SJCRH30 (cell line): ENCODE data around the gene FOXC1. TPM values are rescaled to one million over a fixed set of nuclear protein-coding genes. Genes with fewer than 3 reads are reported as not detected.

Source experiments
- DNase-seq, 2 experiments: peaks; one replicate each; pipeline ENCODE4 v3.0.0-alpha.2; 2015 to 2020
- H3K27ac ChIP-seq: fragments of 250-450 bp; sonication (Bioruptor Pico); 2 replicates; pipeline ENCODE4 v1.5.1; 2020; ENCODE audit warnings: mild to moderate bottlenecking, moderate library complexity
- H3K27me3 ChIP-seq: fragments of 250-450 bp; sonication (Bioruptor Pico); 2 replicates; pipeline ENCODE4 v1.5.1; 2020; ENCODE audit warnings: mild to moderate bottlenecking, moderate library complexity
- H3K36me3 ChIP-seq: fragments of 250-450 bp; sonication (Bioruptor Pico); 2 replicates; pipeline ENCODE4 v1.5.1; 2020; ENCODE audit warnings: mild to moderate bottlenecking, moderate library complexity
- H3K4me1 ChIP-seq: fragments of 250-450 bp; sonication (Bioruptor Pico); 2 replicates; pipeline ENCODE4 v1.5.1; 2020; ENCODE audit warnings: mild to moderate bottlenecking, moderate library complexity
- H3K4me3 ChIP-seq: fragments of 250-450 bp; sonication (Bioruptor Pico); 2 replicates; pipeline ENCODE4 v1.5.1; 2020; ENCODE audit warnings: mild to moderate bottlenecking, moderate library complexity
- H3K9me3 ChIP-seq: fragments of 250-450 bp; sonication (Bioruptor Pico); replicated peaks from 2 replicates; pipeline ENCODE4 v1.5.1; 2020; ENCODE audit warnings: mild to moderate bottlenecking, moderate library complexity
- total RNA-seq: library from RNA; depleted of rRNA; stranded (reverse); fragments of >200 nt; shearing (Covaris generic); gene quantifications from 2 replicates; pipeline ENCODE4 v1.2.3, GENCODE V29; 2014; rRNA removed

Gene FOXC1
- 7.2 TPM in 2 replicates for total RNA-seq

- peak; percentile 78 to 81 for DNase-seq
- peak within 1 kb of the TSS; percentile 84 for H3K4me3 ChIP-seq
- no peaks in the 10 kb centered on the region for H3K9me3 ChIP-seq
- H3K36me3 ChIP-seq: no peaks in the 10 kb centered on the region
- no peaks in the 10 kb centered on the region for H3K27me3 ChIP-seq
- peak within 1 kb of the TSS; percentile 53; the same call in 1 of the 2 replicates for H3K27ac ChIP-seq
- H3K4me1 ChIP-seq: no peaks in the 10 kb centered on the region
These were observed at the start of gene FOXC1 for GRCh38 chr6:1609648-1610496. Gene FOXC1, plus strand, starts transcription at chr6:1609915. Its CDS starts 531 bp downstream, at chr6:1610446.

GRCh38 chr6:1560281-1561058 lies 49.2 kb upstream of the FOXC1 start:
- Histone ChIP-seq H3K27me3 (no peaks in the 10 kb centered on the region), H3K36me3 (no peaks in the 10 kb centered on the region), H3K4me3 (no peak overlapping the region), H3K27ac (no peak overlapping the region), H3K4me1 (no peaks in the 10 kb centered on the region), H3K9me3 (no peaks in the 10 kb centered on the region)
- no peak for DNase-seq

DNA sequence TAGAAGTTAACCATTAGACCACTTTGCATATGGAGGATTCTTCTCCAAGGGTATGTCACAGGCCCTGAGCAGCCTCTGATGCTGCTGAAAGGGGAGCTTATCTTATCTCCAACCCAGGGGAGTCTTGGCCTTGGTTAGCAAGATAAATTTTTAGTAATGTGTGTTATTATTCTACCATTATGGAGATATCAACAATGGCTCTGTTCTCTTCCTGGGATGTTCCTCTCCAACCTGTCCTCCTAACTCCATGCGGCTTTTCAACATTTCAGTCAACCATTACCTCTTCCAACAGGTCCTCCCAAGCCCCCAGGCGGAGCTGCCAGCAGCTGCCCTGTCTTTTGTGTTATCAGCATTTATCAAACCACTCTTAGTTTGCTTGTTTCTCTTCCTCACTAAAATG lies 48.4 kb upstream of the FOXC1 start:
- DNase-seq: no peak
- no peak overlapping the region for H3K27ac ChIP-seq
- H3K36me3 ChIP-seq: no peaks in the 10 kb centered on the region

DNA sequence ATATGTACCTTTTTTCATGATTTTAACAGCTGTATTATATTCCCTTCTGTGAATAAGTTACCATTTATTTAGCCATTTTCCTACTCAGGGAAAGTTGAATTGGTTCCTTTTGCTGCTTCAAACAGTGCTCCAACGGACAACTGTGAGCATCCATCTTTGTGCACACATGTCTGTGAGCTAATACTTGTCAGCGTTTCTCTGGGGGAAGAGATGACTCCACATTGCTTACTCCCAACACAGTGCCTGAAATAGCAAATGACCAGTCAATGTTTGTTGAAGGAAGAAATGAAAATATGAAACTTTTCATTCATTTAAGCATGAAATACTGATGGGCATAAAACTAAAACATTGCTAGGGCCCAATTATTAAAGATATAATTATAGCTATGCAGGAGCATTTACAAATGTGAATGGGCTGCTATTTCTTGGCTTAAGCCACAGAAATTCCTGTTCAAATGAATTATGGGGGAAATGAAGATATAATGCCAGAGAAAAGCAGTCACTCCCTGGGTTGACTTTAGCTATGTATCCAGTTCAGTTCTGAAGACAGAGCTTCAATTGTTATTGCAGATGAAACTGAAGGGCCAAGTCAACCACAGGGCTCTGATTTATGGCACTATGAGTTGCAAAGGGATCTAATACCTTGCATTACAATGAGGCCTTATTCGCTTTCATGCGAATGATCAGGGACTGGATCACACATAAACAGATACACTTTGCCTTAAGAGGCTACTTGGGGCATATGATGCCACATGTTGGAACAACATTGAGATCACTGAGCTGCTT lies 47.4 kb upstream of the FOXC1 start:
- no peak overlapping the region for H3K27ac ChIP-seq
- DNase-seq: no peak
- H3K4me1 ChIP-seq: no peaks in the 10 kb centered on the region
- H3K9me3 ChIP-seq: no peaks in the 10 kb centered on the region
- H3K27me3 ChIP-seq: no peaks in the 10 kb centered on the region
- no peaks in the 10 kb centered on the region for H3K36me3 ChIP-seq
- no peak overlapping the region for H3K4me3 ChIP-seq

More for the DNA sequence above, 48.4 kb upstream of the FOXC1 start:
- no peak overlapping the region for H3K4me3 ChIP-seq
- no peaks in the 10 kb centered on the region for H3K9me3 ChIP-seq
- H3K4me1 ChIP-seq: no peaks in the 10 kb centered on the region
- H3K27me3 ChIP-seq: no peaks in the 10 kb centered on the region

GRCh38 chr6:1569377-1569776 lies 40.3 kb upstream of the FOXC1 start:
- no peak for DNase-seq
- no peaks in the 10 kb centered on the region for H3K27me3 ChIP-seq
- H3K9me3 ChIP-seq: no peaks in the 10 kb centered on the region
- no peaks in the 10 kb centered on the region for H3K36me3 ChIP-seq
- no peak overlapping the region for H3K4me3 ChIP-seq
- H3K4me1 ChIP-seq: no peaks in the 10 kb centered on the region
- H3K27ac ChIP-seq: no peak overlapping the region

DNA sequence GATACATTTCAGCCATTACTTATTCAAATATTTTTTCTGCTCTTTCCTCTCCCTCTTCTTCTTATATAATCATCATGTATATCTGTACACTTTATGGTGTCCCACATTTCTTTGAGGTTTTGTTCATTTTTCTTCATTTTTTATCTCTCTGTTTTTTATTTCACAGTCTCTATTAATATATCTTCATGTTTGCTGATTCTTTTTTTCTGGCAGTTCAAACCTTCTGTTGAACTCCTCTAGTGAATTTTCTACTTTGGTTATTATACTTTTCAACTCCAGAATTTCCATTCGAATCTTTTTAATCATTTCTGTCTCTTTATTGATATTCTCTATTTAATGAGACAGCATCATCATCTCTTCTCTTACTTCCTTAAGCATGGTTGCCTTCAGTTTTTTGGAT lies 38.9 kb upstream of the FOXC1 start:
- Histone ChIP-seq H3K36me3 (no peaks in the 10 kb centered on the region), H3K4me3 (no peak overlapping the region), H3K27me3 (no peaks in the 10 kb centered on the region), H3K9me3 (no peaks in the 10 kb centered on the region), H3K27ac (no peak overlapping the region), H3K4me1 (no peaks in the 10 kb centered on the region)
- DNase-seq: no peak

GRCh38 chr6:1572892-1573291 lies 36.8 kb upstream of the FOXC1 start:
- no peak overlapping the region for H3K27ac ChIP-seq
- H3K4me1 ChIP-seq: no peaks in the 10 kb centered on the region
- no peak for DNase-seq
- H3K9me3 ChIP-seq: no peaks in the 10 kb centered on the region
- no peaks in the 10 kb centered on the region for H3K36me3 ChIP-seq
- no peak overlapping the region for H3K4me3 ChIP-seq
- H3K27me3 ChIP-seq: no peaks in the 10 kb centered on the region

DNA sequence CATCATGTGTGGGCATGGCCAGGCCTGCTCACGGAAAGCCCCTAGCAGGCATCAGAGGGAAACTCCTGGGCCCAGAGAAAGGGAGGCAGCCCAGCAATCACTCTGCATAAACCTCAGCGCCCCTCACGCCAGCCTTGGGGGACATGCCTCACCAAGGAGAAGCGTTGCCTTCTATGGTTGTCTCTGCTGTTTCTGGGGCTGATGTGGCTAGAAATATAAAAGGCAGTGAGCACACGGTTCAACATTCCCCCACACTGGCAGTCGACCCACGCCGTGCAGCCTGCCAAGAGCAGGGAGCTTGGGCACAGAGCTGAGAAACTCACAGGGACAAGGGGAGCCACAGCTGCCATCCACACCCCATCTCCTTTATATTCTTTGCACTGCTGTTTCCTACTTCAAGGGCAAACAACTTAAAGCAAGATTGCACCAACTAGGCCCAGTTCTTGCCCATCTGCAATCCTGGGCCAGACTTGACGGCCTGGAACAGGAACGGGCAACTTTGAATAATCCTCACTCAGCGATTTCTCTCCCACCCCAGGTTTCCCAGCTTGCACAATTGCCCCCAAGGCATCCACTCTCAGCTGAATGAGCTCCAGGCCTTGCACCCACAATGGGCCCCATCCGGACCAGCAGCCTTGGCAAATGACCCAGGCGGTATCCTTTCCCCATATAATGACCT lies 35.5 kb upstream of the FOXC1 start:
- no peak overlapping the region for H3K27ac ChIP-seq
- DNase-seq: no peak
- H3K4me3 ChIP-seq: no peak overlapping the region
- H3K36me3 ChIP-seq: no peaks in the 10 kb centered on the region
- H3K9me3 ChIP-seq: no peaks in the 10 kb centered on the region
- no peaks in the 10 kb centered on the region for H3K4me1 ChIP-seq
- no peaks in the 10 kb centered on the region for H3K27me3 ChIP-seq

DNA sequence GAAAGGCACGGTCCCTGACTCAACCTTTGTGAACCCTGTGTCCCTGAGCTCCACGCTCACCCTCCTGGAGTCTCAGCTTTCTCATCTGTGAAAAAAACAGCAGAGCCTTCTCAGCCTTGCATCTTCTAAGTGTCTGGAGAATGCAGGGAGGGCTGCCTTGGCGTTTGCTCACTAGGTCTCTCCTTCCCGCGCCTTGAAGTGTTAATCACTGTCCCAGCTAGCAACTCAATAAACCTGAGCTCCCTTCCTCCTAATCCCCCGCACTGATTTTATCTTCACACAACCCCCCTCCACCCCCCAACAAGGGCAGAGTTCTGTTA lies 34.9 kb upstream of the FOXC1 start:
- H3K27ac ChIP-seq: no peak overlapping the region

DNA sequence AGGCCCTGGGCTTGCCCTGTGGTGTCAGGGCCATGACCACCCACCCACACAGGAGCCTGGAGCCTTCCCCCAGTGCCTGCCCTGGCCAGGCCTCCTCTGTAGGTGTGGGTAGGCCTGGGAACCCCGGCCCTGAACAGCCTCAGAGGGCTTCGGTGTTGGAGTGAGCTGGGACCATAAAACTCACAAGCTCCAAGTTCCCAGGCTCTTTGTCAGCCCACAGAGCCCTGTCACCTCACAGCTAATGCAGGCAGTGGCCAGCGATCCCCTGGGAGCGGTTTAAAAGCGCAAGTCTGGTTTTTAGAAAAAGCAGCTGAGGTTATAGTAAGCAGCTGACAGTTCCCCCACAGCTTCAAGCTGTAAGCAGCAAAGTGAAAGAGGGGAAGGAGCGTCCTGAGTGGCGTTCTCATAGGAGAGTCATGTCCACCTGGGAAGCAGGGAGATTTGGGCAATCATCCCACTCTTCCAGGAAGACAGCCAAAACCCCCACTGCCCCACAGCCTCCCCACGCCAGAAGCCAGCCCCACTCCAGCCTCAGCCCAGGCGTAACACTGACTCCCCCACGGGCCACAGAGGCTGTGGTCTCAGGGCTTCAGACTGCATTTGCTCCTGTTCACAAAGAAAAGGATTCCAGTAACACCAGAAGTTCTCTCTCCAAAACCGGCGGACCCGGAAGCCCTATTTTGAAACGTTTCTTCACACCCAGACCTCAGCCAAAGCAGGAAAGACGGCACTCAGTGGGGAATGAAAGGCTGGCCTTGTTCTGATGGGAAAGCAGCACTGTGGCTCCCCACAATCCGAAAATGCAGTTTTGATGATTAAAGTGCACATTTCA lies 34.3 kb upstream of the FOXC1 start:
- Histone ChIP-seq H3K9me3 (no peaks in the 10 kb centered on the region), H3K4me3 (peak overlapping the region; percentile 49), H3K4me1 (no peaks in the 10 kb centered on the region), H3K27ac (no peak overlapping the region), H3K27me3 (no peaks in the 10 kb centered on the region), H3K36me3 (no peaks in the 10 kb centered on the region)
- DNase-seq: peak; percentile 42 to 64

More for the DNA sequence above, 34.9 kb upstream of the FOXC1 start:
- Histone ChIP-seq H3K36me3 (no peaks in the 10 kb centered on the region), H3K4me1 (no peaks in the 10 kb centered on the region), H3K27me3 (no peaks in the 10 kb centered on the region), H3K4me3 (no peak overlapping the region; the same call in 1 of the 2 replicates), H3K9me3 (no peaks in the 10 kb centered on the region)
- no peak for DNase-seq

DNA sequence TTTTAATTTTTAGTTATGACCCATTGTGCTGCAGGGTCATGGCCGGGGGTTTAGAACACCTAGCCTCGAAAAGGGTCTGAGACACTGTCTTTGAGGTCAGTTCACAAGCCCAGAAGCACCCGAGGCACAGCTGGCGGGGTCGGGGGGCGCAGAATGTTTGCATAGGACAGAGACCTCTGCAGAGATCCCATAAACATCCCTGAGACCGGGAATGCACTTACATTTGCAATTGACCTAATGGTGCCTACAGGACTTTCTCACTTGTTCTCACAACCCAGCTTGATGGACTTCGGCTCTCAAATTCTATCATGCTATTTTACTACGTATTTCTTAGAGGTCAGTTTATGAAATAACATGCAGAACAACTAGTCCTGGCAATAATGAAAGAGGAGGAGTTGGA lies 33.5 kb upstream of the FOXC1 start:
- no peaks in the 10 kb centered on the region for H3K27me3 ChIP-seq
- H3K4me1 ChIP-seq: no peaks in the 10 kb centered on the region
- H3K9me3 ChIP-seq: no peaks in the 10 kb centered on the region
- no peak overlapping the region for H3K27ac ChIP-seq
- DNase-seq: no peak
- peak overlapping the region; percentile 49 for H3K4me3 ChIP-seq
- no peaks in the 10 kb centered on the region for H3K36me3 ChIP-seq

DNA sequence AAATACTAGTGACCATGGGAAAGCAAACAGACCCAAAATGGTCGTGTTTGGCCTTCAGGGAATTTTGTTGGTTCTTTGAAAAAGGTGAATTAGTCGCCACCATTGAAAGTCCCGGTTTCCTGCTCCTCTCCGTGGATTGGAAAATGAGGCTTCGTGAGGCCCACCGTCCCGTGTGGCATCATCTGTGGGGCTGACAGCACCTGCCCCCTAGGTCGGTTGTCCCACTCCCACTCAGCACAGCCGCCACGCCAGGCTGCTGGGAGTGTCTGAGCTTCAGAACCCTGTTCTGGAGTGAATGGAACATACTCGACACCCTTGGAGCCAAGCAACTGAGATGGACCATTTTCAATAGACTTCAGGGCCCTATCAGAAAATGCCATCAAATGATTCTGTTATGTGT lies 33.0 kb upstream of the FOXC1 start:
- H3K27me3 ChIP-seq: no peaks in the 10 kb centered on the region
- no peak overlapping the region for H3K4me3 ChIP-seq
- no peaks in the 10 kb centered on the region for H3K36me3 ChIP-seq
- no peaks in the 10 kb centered on the region for H3K4me1 ChIP-seq
- no peaks in the 10 kb centered on the region for H3K9me3 ChIP-seq
- no peak overlapping the region for H3K27ac ChIP-seq
- DNase-seq: no peak

DNA sequence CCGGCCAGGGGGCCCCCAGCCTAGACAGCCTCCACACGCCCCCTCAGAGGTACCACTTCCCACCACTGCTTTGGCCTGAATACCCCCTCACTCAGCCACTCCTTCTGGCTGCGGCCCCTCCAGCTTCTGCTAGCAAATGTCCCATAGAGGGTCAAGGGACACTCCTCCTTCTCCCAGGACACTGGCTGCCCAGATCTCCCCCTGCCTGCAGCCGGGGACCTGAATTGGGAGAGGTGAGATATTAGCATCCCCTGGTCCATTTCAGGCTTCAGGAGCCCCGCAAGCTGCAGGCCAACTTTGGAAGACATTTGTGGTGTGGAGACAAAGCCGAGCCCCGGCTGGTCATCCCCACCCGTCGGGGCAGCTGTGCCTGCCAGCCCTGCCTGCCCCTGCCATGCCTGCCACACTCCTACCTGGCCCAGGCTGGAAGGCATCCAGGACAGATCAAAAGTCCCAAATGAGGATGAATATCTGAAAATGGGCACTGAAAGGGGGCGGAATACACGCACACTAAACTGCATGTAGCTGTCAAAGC lies 32.5 kb upstream of the FOXC1 start:
- Histone ChIP-seq H3K4me1 (no peaks in the 10 kb centered on the region), H3K27ac (no peak overlapping the region), H3K4me3 (no peak overlapping the region), H3K27me3 (no peaks in the 10 kb centered on the region), H3K36me3 (no peaks in the 10 kb centered on the region), H3K9me3 (no peaks in the 10 kb centered on the region)
- DNase-seq: no peak
